CD14-positive monocyte (primary cell): ENCODE data around the gene RTL10. TPM values are rescaled to one million over a fixed set of nuclear protein-coding genes. Genes with fewer than 3 reads are reported as not detected.
A peak's percentile ranks its signal among the peaks of the same experiment; 100 is the strongest.

Experiments used
- DNase-seq, 3 donors: peaks; one replicate each; pipeline ENCODE4 v3.0.0-alpha.2; 2011 to 2022
- H2AFZ ChIP-seq: 2 replicates; pipeline ENCODE4 v1.6.0; 2012; ENCODE audit warnings: mild to moderate bottlenecking, low read depth, low read length, inconsistent platforms; ENCODE audit not compliant: insufficient read depth, poor library complexity, severe bottlenecking
- H3K27ac ChIP-seq, 2 donors: 1 replicate in 1 of 2; 2 replicates in 1 of 2; pipeline ENCODE4 v1.5.1; 2012 to 2013; ENCODE audit warnings: low read length in 2 of 2, control low read depth in 1 of 2, inconsistent platforms in 1 of 2, low read depth in 1 of 2, mild to moderate bottlenecking in 1 of 2
- H3K27me3 ChIP-seq, 2 donors: one replicate each; pipeline versions ENCODE4 v1.6.0 to v1.6.1; 2011 to 2013; ENCODE audit warnings: low read length in 2 of 2; ENCODE audit not compliant: control insufficient read depth in 2 of 2, insufficient read depth in 2 of 2
- H3K36me3 ChIP-seq, 2 donors: replicated peaks in 1 of 2; 1 replicate in 1 of 2; 2 replicates in 1 of 2; pipeline versions ENCODE4 v1.5.1 to v1.6.1; 2012 to 2013; ENCODE audit warnings: low read length in 2 of 2, control low read depth in 1 of 2, inconsistent platforms in 1 of 2, mild to moderate bottlenecking in 1 of 2; ENCODE audit not compliant: insufficient read depth in 2 of 2, control insufficient read depth in 1 of 2
- H3K4me1 ChIP-seq, 2 donors: 1 replicate in 1 of 2; 2 replicates in 1 of 2; pipeline versions ENCODE4 v1.5.1 to v1.6.1; 2012 to 2013; ENCODE audit warnings: low read length in 2 of 2, control low read depth in 1 of 2, inconsistent platforms in 1 of 2, mild to moderate bottlenecking in 1 of 2, moderate library complexity in 1 of 2; ENCODE audit not compliant: insufficient read depth in 2 of 2, control insufficient read depth in 1 of 2
- H3K4me2 ChIP-seq: replicated peaks from 2 replicates; pipeline ENCODE3; 2012; ENCODE audit warnings: low read length, moderate library complexity, mild to moderate bottlenecking; ENCODE audit not compliant: poor library complexity, severe bottlenecking; ENCODE audit errors: extremely low read depth
- H3K4me3 ChIP-seq, 3 experiments: fragments of 200-600 bp in 1 of 3; sonication (generic) in 1 of 3; replicated peaks in 1 of 3; 1 replicate in 2 of 3; 2 replicates in 1 of 3; pipeline ENCODE4 v1.5.1; 2011 to 2013; ENCODE audit warnings: low read length in 3 of 3, mild to moderate bottlenecking in 3 of 3, control low read depth in 2 of 3, low read depth in 2 of 3, inconsistent platforms in 1 of 3, moderate library complexity in 1 of 3
- H3K79me2 ChIP-seq: 2 replicates; pipeline ENCODE4 v1.6.0; 2012; ENCODE audit warnings: mild to moderate bottlenecking, control low read depth, inconsistent platforms, low read length, moderate library complexity; ENCODE audit not compliant: insufficient read depth
- H3K9ac ChIP-seq: 2 replicates; pipeline ENCODE4 v1.6.0; 2017; ENCODE audit warnings: low read length, mild to moderate bottlenecking; ENCODE audit not compliant: insufficient read depth, poor library complexity, severe bottlenecking
- H3K9me3 ChIP-seq, 2 donors: replicated peaks in 1 of 2; 1 replicate in 1 of 2; 2 replicates in 1 of 2; pipeline versions ENCODE4 v1.5.1 to v1.6.1; 2012 to 2013; ENCODE audit warnings: low read length in 2 of 2, control low read depth in 1 of 2; ENCODE audit not compliant: control insufficient read depth in 1 of 2, insufficient read depth in 1 of 2
- H4K20me1 ChIP-seq: 2 replicates; pipeline ENCODE4 v1.6.0; 2012; ENCODE audit warnings: mild to moderate bottlenecking, low read length, control low read depth, moderate library complexity; ENCODE audit not compliant: insufficient read depth
- H3K27ac Mint-ChIP-seq, 7 donors: one replicate each; pipeline ENCODE4 v1.8.0; 2020; ENCODE audit warnings: mild to moderate bottlenecking in 7 of 7, mixed read lengths in 7 of 7, moderate library complexity in 6 of 7, inconsistent platforms in 2 of 7
- H3K27me3 Mint-ChIP-seq, 3 donors: one replicate each; pipeline ENCODE4 v1.8.0; 2021 to 2022; ENCODE audit warnings: low read depth in 3 of 3, mild to moderate bottlenecking in 3 of 3, mixed read lengths in 3 of 3, moderate library complexity in 3 of 3, inconsistent platforms in 1 of 3
- H3K36me3 Mint-ChIP-seq, 2 donors: one replicate each; pipeline ENCODE4 v1.8.0; 2020; ENCODE audit warnings: mixed read lengths in 2 of 2, inconsistent platforms in 1 of 2, mild to moderate bottlenecking in 1 of 2
- H3K4me1 Mint-ChIP-seq: one replicate; pipeline ENCODE4 v1.8.0; 2020; ENCODE audit warnings: mild to moderate bottlenecking, mixed read lengths
- H3K4me3 Mint-ChIP-seq, 2 donors: one replicate each; pipeline ENCODE4 v1.8.0; 2020; ENCODE audit warnings: mild to moderate bottlenecking in 2 of 2, mixed read lengths in 2 of 2, moderate library complexity in 1 of 2
- H3K9me3 Mint-ChIP-seq, 7 donors: one replicate each; pipeline ENCODE4 v1.8.0; 2020 to 2022; ENCODE audit warnings: mixed read lengths in 7 of 7, mild to moderate bottlenecking in 6 of 7, moderate library complexity in 6 of 7, inconsistent platforms in 2 of 7
- CTCF ChIP-seq: fragments of 200-600 bp; IDR thresholded peaks from one replicate; pipeline ENCODE4 v1.8.0; 2022; ENCODE audit warnings: antibody characterized with exemption, mild to moderate bottlenecking
- WGBS: methylation state at CpG from one replicate; pipeline ENCODE4 v1.1.5; 2013; ENCODE audit warnings: missing lambda C conversion rate; ENCODE audit not compliant: insufficient coverage; 5-methylcytosine and 5-hydroxymethylcytosine counted together
- intact Hi-C, 2 donors: fragments of 100-400 bp; cut with micrococcal nuclease; formaldehyde crosslinking; loops; one replicate each; pipeline versions ENCODE4 v1.15.0 to v1.15.1; 2023
- polyA plus RNA-seq, 3 donors: library from polyadenylated mRNA; depleted of rRNA in 1 of 3; unstranded in 2 of 3; stranded (reverse) in 1 of 3; fragments of 300-500 nt in 2 of 3; fragments of >200 nt in 1 of 3; fragmentation: Illumina TruSeq in 2 of 3; gene quantifications; 1 replicate in 2 of 3; 2 replicates in 1 of 3; pipeline ENCODE4 v1.2.3, GENCODE V29; 2012 to 2021

Gene RTL10
- polyA plus RNA-seq, 3 donors, result 1.4 to 6.5 (median 1.5) TPM

GRCh38 chr22:19889951-19890350, 35.3 kb upstream of the RTL10 start:
- no peak overlapping the region for H3K27ac ChIP-seq

GRCh38 chr22:19888131-19888746, 33.6 kb upstream of the RTL10 start:
- H3K4me1 ChIP-seq, result peaks cover 38 to 47% of the 10 kb centered on the region in 2 donors
- H4K20me1 ChIP-seq, result peaks cover 7% of the 10 kb centered on the region
- H3K4me2 ChIP-seq, result no peak overlapping the region
- no peak overlapping the region for H3K9ac ChIP-seq
- Mint-ChIP-seq H3K27me3 (peaks cover 2 to 8% (median 7%) of the 10 kb centered on the region in 3 donors), H3K27ac (peak overlapping the region in 5 of 7 donors; percentile 61 to 97 (median 89)), H3K4me1 (peaks cover 45% of the 10 kb centered on the region), H3K9me3 (peaks cover 0 to 2% (median 0%) of the 10 kb centered on the region in 7 donors), H3K4me3 (no peak overlapping the region), H3K36me3 (peaks cover 25 to 61% of the 10 kb centered on the region in 2 donors)
- intact Hi-C loops, result loop anchor here in 1 of 2 donors (5.0 kb wide), 1 partner anchor 36 kb away; the partner anchor contains the start of genes GNB1L and RTL10
- H3K9me3 ChIP-seq, result no peaks in the 10 kb centered on the region
- H3K79me2 ChIP-seq, result no peaks in the 10 kb centered on the region
- H3K4me3 ChIP-seq, result no peak overlapping the region
- no peak overlapping the region for H2AFZ ChIP-seq
- H3K27me3 ChIP-seq, result no peaks in the 10 kb centered on the region
- H3K36me3 ChIP-seq, result peaks cover 11 to 12% of the 10 kb centered on the region in 2 donors
- no peak for DNase-seq
- H3K27ac ChIP-seq, result peak overlapping the region; percentile 83 to 90
- no peak for TF ChIP-seq CTCF
- 96% methylated on average over 17 of the region's 17 CpGs for WGBS

More at GRCh38 chr22:19889951-19890350, 35.3 kb upstream of the RTL10 start:
- peaks cover 38 to 47% of the 10 kb centered on the region in 2 donors for H3K4me1 ChIP-seq
- no peaks in the 10 kb centered on the region for H3K9me3 ChIP-seq
- no peak overlapping the region for H3K4me2 ChIP-seq
- Mint-ChIP-seq H3K9me3 (peaks cover 0 to 2% (median 0%) of the 10 kb centered on the region in 7 donors), H3K4me3 (no peak overlapping the region), H3K36me3 (peaks cover 41 to 69% of the 10 kb centered on the region in 2 donors), H3K27me3 (peaks cover 2 to 8% (median 7%) of the 10 kb centered on the region in 3 donors), H3K4me1 (peaks cover 45% of the 10 kb centered on the region), H3K27ac (no peak overlapping the region)
- DNase-seq, result no peak
- TF ChIP-seq CTCF, result no peak
- H3K9ac ChIP-seq, result no peak overlapping the region
- H3K79me2 ChIP-seq, result no peaks in the 10 kb centered on the region
- no peaks in the 10 kb centered on the region for H3K27me3 ChIP-seq
- 90% methylated on average over 3 of the region's 9 CpGs for WGBS
- no peak overlapping the region for H3K4me3 ChIP-seq
- intact Hi-C loops, result loop anchor here in 1 of 2 donors (5.0 kb wide), 1 partner anchor 38 kb away; the partner anchor contains the start of genes GNB1L and RTL10
- H4K20me1 ChIP-seq, result peaks cover 7% of the 10 kb centered on the region
- H3K36me3 ChIP-seq, result peaks cover 24 to 27% of the 10 kb centered on the region in 2 donors
- H2AFZ ChIP-seq, result no peak overlapping the region
